ENCODE results near the gene FHOD1. TPM values are rescaled to one million over a fixed set of nuclear protein-coding genes. Genes with fewer than 3 reads are reported as not detected.

Gene FHOD1
- total RNA-seq, 1 experiment from 2014 or later = 45.5 TPM

GRCh38 chr16:67208154-67208896 is 39.0 kb downstream of the FHOD1 start:
- no peak overlapping the region for H2AFZ ChIP-seq (ENCODE audit: low read length)
- ChIA-PET CTCF (no interaction called here), POLR2A (ENCODE audit: unreplicated experiment) (interaction anchor here (0.5 kb wide), 1 partner anchor 18 kb away, joined by 3 read pairs; no protein-coding TSS in a partner anchor)
- DNase-seq = no peak
- H4K20me1 ChIP-seq (ENCODE audit: low read length) = no peaks in the 10 kb centered on the region
- peak overlapping the region; percentile 40 for H3K4me2 ChIP-seq (ENCODE audit: low read length)
- H3K36me3 ChIP-seq (ENCODE audit: low read depth, low read length) = no peaks in the 10 kb centered on the region
- no TSS peak for BruUV-seq (replicated peaks)
- no peaks in the 10 kb centered on the region for H3K9me2 ChIP-seq (replicated peaks; ENCODE audit: low read length)
- peak; percentile 3 for ATAC-seq
- TF ChIP-seq CTCF (conservative IDR thresholded peaks at IDR 0.05; ENCODE audit: low read depth, low read length) = no peak
- TF ChIP-seq EZH2phosphoT487 (IDR thresholded peaks at IDR 0.05; ENCODE audit: borderline replicate concordance, low read length) = no peak
- no peak for TF ChIP-seq EZH2 (IDR thresholded peaks at IDR 0.05; ENCODE audit: low read length, unreplicated experiment)
- H3K79me2 ChIP-seq (ENCODE audit: low read length) = no peaks in the 10 kb centered on the region
- peaks cover 3% of the 10 kb centered on the region for H3F3A ChIP-seq (ENCODE audit: low read length, unreplicated experiment)
- no peaks in the 10 kb centered on the region for H3K9me3 ChIP-seq (ENCODE audit: low read length)
- H3K4me1 ChIP-seq (ENCODE audit: insufficient read depth, low read length) = peaks cover 34% of the 10 kb centered on the region
- intact Hi-C loops (cut with micrococcal nuclease) = no loop called here
- H3K27me3 ChIP-seq (ENCODE audit: low read length) = no peaks in the 10 kb centered on the region
- no peak overlapping the region for H3K9ac ChIP-seq (ENCODE audit: low read length)
- no peak overlapping the region for H3K4me3 ChIP-seq (ENCODE audit: low read length)
- H3K27ac ChIP-seq (ENCODE audit: low read length) = peak overlapping the region; percentile 61

- POLR2A ChIA-PET (ENCODE audit: unreplicated experiment) = interaction anchor here (0.5 kb wide), 1 partner anchor 19 kb away, joined by 3 read pairs; no protein-coding TSS in a partner anchor
- Histone ChIP-seq H3K9me3 (ENCODE audit: low read length) (no peaks in the 10 kb centered on the region), H3K27me3 (ENCODE audit: low read length) (no peaks in the 10 kb centered on the region), H4K20me1 (ENCODE audit: low read length) (no peaks in the 10 kb centered on the region), H3K9ac (ENCODE audit: low read length) (no peak overlapping the region), H3F3A (ENCODE audit: low read length, unreplicated experiment) (no peaks in the 10 kb centered on the region), H3K4me3 (ENCODE audit: low read length) (no peak overlapping the region), H2AFZ (ENCODE audit: low read length) (peak overlapping the region; percentile 17; the same call in 1 of the 2 replicates), H3K27ac (ENCODE audit: low read length) (peak overlapping the region; percentile 61), H3K4me2 (ENCODE audit: low read length) (peak overlapping the region; percentile 62), H3K9me2 (replicated peaks; ENCODE audit: low read length) (no peaks in the 10 kb centered on the region), H3K4me1 (ENCODE audit: insufficient read depth, low read length) (peaks cover 28% of the 10 kb centered on the region), H3K36me3 (ENCODE audit: low read depth, low read length) (no peaks in the 10 kb centered on the region), H3K79me2 (ENCODE audit: low read length) (no peaks in the 10 kb centered on the region)
- peak; percentile 86 for DNase-seq
- CTCF ChIA-PET = no interaction called here
- intact Hi-C loops (cut with micrococcal nuclease) = no loop called here
- no TSS peak for BruUV-seq (replicated peaks)
- TF ChIP-seq CTCF (conservative IDR thresholded peaks at IDR 0.05; ENCODE audit: low read depth, low read length) (no peak), EZH2phosphoT487 (IDR thresholded peaks at IDR 0.05; ENCODE audit: borderline replicate concordance, low read length) (no peak), EZH2 (IDR thresholded peaks at IDR 0.05; ENCODE audit: low read length, unreplicated experiment) (no peak)
- peak; percentile 88 for ATAC-seq
Observed at GRCh38 chr16:67207249-67208091, 39.8 kb downstream of the FHOD1 start.
